CD4-positive, alpha-beta T cell (primary cell): ENCODE data around the gene RNF212. TPM values are rescaled to one million over a fixed set of nuclear protein-coding genes. Genes with fewer than 3 reads are reported as not detected.

Experiments
- ATAC-seq: fragments of 200-7000 bp; cut with Tn5 transposase; one replicate; pipeline ENCODE4 v1.10.0; 2022; ENCODE audit warnings: mild to moderate bottlenecking; ENCODE audit not compliant: poor library complexity
- CTCF ChIA-PET: fragments of 350-600 bp; sonication (Branson Sonifier 250); formaldehyde crosslinking; loops from one replicate; lab custom pipeline; 2021; ENCODE audit warnings: antibody characterized with exemption, inconsistent platforms; lab: Charles Lee
- POLR2A ChIA-PET: fragments of 350-600 bp; sonication (Branson Sonifier 250); formaldehyde crosslinking; loops from one replicate; lab custom pipeline; 2021; ENCODE audit warnings: antibody characterized with exemption, inconsistent platforms; lab: Charles Lee
- DNase-seq, 14 experiments: peaks; one replicate each; pipeline ENCODE4 v3.0.0-alpha.2; 2013 to 2020; ENCODE audit warnings: mixed read lengths in 2 of 14
- H3K27ac ChIP-seq, 2 donors: one replicate each; pipeline versions ENCODE4 v1.5.1 to v1.7.0; 2013; ENCODE audit warnings: low read length in 2 of 2, low read depth in 1 of 2, mild to moderate bottlenecking in 1 of 2
- H3K27me3 ChIP-seq, 2 experiments: 1 replicate in 1 of 2; 2 replicates in 1 of 2; pipeline versions ENCODE4 v1.6.1 to v1.7.0; 2013; ENCODE audit warnings: low read length in 2 of 2, control low read depth in 1 of 2, mild to moderate bottlenecking in 1 of 2, moderate library complexity in 1 of 2; ENCODE audit not compliant: insufficient read depth in 2 of 2, control insufficient read depth in 1 of 2
- H3K36me3 ChIP-seq: one replicate; pipeline ENCODE4 v1.6.1; 2013; ENCODE audit warnings: low read length, control low read depth; ENCODE audit not compliant: insufficient read depth
- H3K4me1 ChIP-seq: one replicate; pipeline ENCODE4 v1.6.1; 2013; ENCODE audit warnings: low read length, control low read depth; ENCODE audit not compliant: insufficient read depth
- H3K4me3 ChIP-seq: one replicate; pipeline ENCODE4 v1.5.1; 2013; ENCODE audit warnings: mild to moderate bottlenecking, low read length, moderate library complexity
- H3K9me3 ChIP-seq, 2 experiments: 1 replicate in 1 of 2; 2 replicates in 1 of 2; pipeline versions ENCODE4 v1.6.1 to v1.7.0; 2013; ENCODE audit warnings: low read length in 2 of 2, mild to moderate bottlenecking in 2 of 2, control low read depth in 1 of 2, moderate library complexity in 1 of 2; ENCODE audit not compliant: control insufficient read depth in 1 of 2, insufficient read depth in 1 of 2
- H3K27ac Mint-ChIP-seq: one replicate; pipeline ENCODE4 v1.8.0; 2020; ENCODE audit warnings: mixed read lengths
- H3K27me3 Mint-ChIP-seq: one replicate; pipeline ENCODE4 v1.8.0; 2021; ENCODE audit warnings: mixed read lengths
- H3K36me3 Mint-ChIP-seq: one replicate; pipeline ENCODE4 v1.8.0; 2021; ENCODE audit warnings: low read depth, mixed read lengths
- H3K4me1 Mint-ChIP-seq: one replicate; pipeline ENCODE4 v1.8.0; 2021; ENCODE audit warnings: low read depth, mixed read lengths
- H3K4me3 Mint-ChIP-seq: one replicate; pipeline ENCODE4 v1.8.0; 2020; ENCODE audit warnings: mild to moderate bottlenecking, mixed read lengths
- H3K9me3 Mint-ChIP-seq: one replicate; pipeline ENCODE4 v1.8.0; 2020; ENCODE audit warnings: mixed read lengths
- CTCF ChIP-seq: fragments of 200-600 bp; IDR thresholded peaks from one replicate; pipeline ENCODE4 v1.8.0; 2022; ENCODE audit warnings: antibody characterized with exemption, mild to moderate bottlenecking
- intact Hi-C, 2 experiments: fragments of 100-400 bp; cut with DNase I in 1 of 2; cut with micrococcal nuclease in 1 of 2; formaldehyde crosslinking; loops; one replicate each; pipeline versions ENCODE4 v1.15.1 to v1.9.0; 2023 to 2025; cut with DNase I, micrococcal nuclease
- total RNA-seq, 174 experiments: library from RNA in 2 of 174; stranded (reverse) in 2 of 174; gene quantifications; one replicate each; pipeline ENCODE4 v1.2.3 and lab custom pipeline; 2021 to 2026

RNF212 gene
- total RNA-seq, 2 experiments from 2014 or later, result 5.6 to 8.3 TPM

- ChIA-PET CTCF (no interaction called here), POLR2A (no interaction called here)
- Mint-ChIP-seq H3K4me3 (no peak overlapping the region), H3K27ac (no peak overlapping the region), H3K27me3 (no peaks in the 10 kb centered on the region), H3K9me3 (no peaks in the 10 kb centered on the region), H3K4me1 (peaks cover 17% of the 10 kb centered on the region), H3K36me3 (peaks cover 10% of the 10 kb centered on the region)
- H3K36me3 ChIP-seq, result peaks cover 4% of the 10 kb centered on the region
- TF ChIP-seq CTCF, result no peak
- H3K27me3 ChIP-seq, result no peaks in the 10 kb centered on the region
- H3K4me3 ChIP-seq, result no peak overlapping the region
- DNase-seq (no peak), ATAC-seq (no peak)
- intact Hi-C loops, result no loop called here
- H3K4me1 ChIP-seq, result peaks cover 21% of the 10 kb centered on the region
- H3K9me3 ChIP-seq, result peaks cover 0 to 8% of the 10 kb centered on the region in 2 experiments
- H3K27ac ChIP-seq, result no peak overlapping the region
Measured at GRCh38 chr4:1023075-1023640, 90.2 kb downstream of the RNF212 start.

- ChIA-PET POLR2A (no interaction called here), CTCF (no interaction called here)
- Histone ChIP-seq H3K27me3 (no peaks in the 10 kb centered on the region), H3K4me1 (peaks cover 21% of the 10 kb centered on the region), H3K36me3 (peaks cover 4% of the 10 kb centered on the region), H3K4me3 (no peak overlapping the region), H3K27ac (no peak overlapping the region), H3K9me3 (peaks cover 0 to 8% of the 10 kb centered on the region in 2 experiments)
- TF ChIP-seq CTCF, result no peak
- intact Hi-C loops, result no loop called here
- H3K4me3 Mint-ChIP-seq, result no peak overlapping the region
- H3K27ac Mint-ChIP-seq, result no peak overlapping the region
- DNase-seq (no peak), ATAC-seq (no peak)
- H3K4me1 Mint-ChIP-seq, result peaks cover 17% of the 10 kb centered on the region
- no peaks in the 10 kb centered on the region for H3K27me3 Mint-ChIP-seq
- peaks cover 10% of the 10 kb centered on the region for H3K36me3 Mint-ChIP-seq
- H3K9me3 Mint-ChIP-seq, result no peaks in the 10 kb centered on the region
Measured at GRCh38 chr4:1022739-1023066, 90.7 kb downstream of the RNF212 start.

GRCh38 chr4:1022051-1022738 lies 91.2 kb downstream of the RNF212 start:
- no peak for DNase-seq
- intact Hi-C loops, result no loop called here
- peaks cover 21% of the 10 kb centered on the region for H3K4me1 ChIP-seq
- Mint-ChIP-seq H3K36me3 (peaks cover 10% of the 10 kb centered on the region), H3K9me3 (no peaks in the 10 kb centered on the region), H3K4me1 (peaks cover 17% of the 10 kb centered on the region), H3K4me3 (no peak overlapping the region), H3K27ac (no peak overlapping the region), H3K27me3 (no peaks in the 10 kb centered on the region)
- H3K4me3 ChIP-seq, result no peak overlapping the region
- no peak for ATAC-seq
- no peak overlapping the region for H3K27ac ChIP-seq
- no peak for TF ChIP-seq CTCF
- H3K27me3 ChIP-seq, result no peaks in the 10 kb centered on the region
- POLR2A ChIA-PET, result no interaction called here
- peaks cover 4% of the 10 kb centered on the region for H3K36me3 ChIP-seq
- peaks cover 0 to 8% of the 10 kb centered on the region in 2 experiments for H3K9me3 ChIP-seq
- CTCF ChIA-PET, result no interaction called here

Other genes with a start within 250 kb of the RNF212 start
- 100 to 1,000 TPM; 130 to 131 TPM for gene GAK, start 181.2 kb downstream of the RNF212 start, total RNA-seq
- 10 to 100 TPM; 51.3 to 57.7 TPM for gene TMEM175, start 181.1 kb downstream of the RNF212 start, total RNA-seq
- 10 to 100 TPM; 17.6 to 19.2 TPM for gene DGKQ, start 140.0 kb downstream of the RNF212 start, total RNA-seq
- 10 to 100 TPM; 70.2 to 77.8 TPM for gene IDUA, start 126.5 kb downstream of the RNF212 start, total RNA-seq
- gene SLC26A1, start 120.2 kb downstream of the RNF212 start, total RNA-seq, result not detected
- 10 to 100 TPM; 21.8 to 25.0 TPM for gene FGFRL1, start 101.9 kb downstream of the RNF212 start, total RNA-seq
- 10 to 100 TPM; 12.8 to 15.7 TPM for gene SPON2, start 59.0 kb upstream of the RNF212 start, total RNA-seq
- 100 to 1,000 TPM; 132 to 148 TPM for gene CTBP1, start 135.6 kb upstream of the RNF212 start, total RNA-seq
- gene MAEA, start 176.3 kb upstream of the RNF212 start, total RNA-seq, result 10 to 100 TPM; 61.5 to 63.2 TPM
- gene UVSSA, start 233.6 kb upstream of the RNF212 start, total RNA-seq, result 10 to 100 TPM; 31.1 to 33.1 TPM